ENCODE data around the gene BEAN1.

GRCh38 chr16:66416136-66416535, 11.0 kb upstream of the BEAN1 start:
- TF ChIP-seq REST (tag by site-specific recombination; IDR thresholded peaks at IDR 0.05): no peak
- no peak for TF ChIP-seq ZNF571 (tag by site-specific recombination; IDR thresholded peaks at IDR 0.05)
- TF ChIP-seq CTCF (tag by site-specific recombination; IDR thresholded peaks at IDR 0.05): no peak
- TF ChIP-seq YY1 (tag by site-specific recombination; IDR thresholded peaks at IDR 0.05): no peak
- TF ChIP-seq ZNF146 (tag by site-specific recombination; IDR thresholded peaks at IDR 0.05): no peak
- TF ChIP-seq ZNF639 (tag by site-specific recombination; IDR thresholded peaks at IDR 0.05): no peak
- no peak for TF ChIP-seq ZSCAN16 (tag by site-specific recombination; IDR thresholded peaks at IDR 0.05)

Measured in HEK293 (cell line).